H1 (cell line): ENCODE results near the gene GABRR2. TPM values are rescaled to one million over a fixed set of nuclear protein-coding genes. Genes with fewer than 3 reads are reported as not detected.
A peak's percentile ranks its signal among the peaks of the same experiment; 100 is the strongest.

Source experiments
- CTCF ChIA-PET: fragments of 300-600 bp; sonication (Branson Sonifier 250); formaldehyde crosslinking; loops from one replicate; lab custom pipeline; 2021; ENCODE audit not compliant: partially characterized antibody; lab: Charles Lee
- POLR2A ChIA-PET: fragments of 300-600 bp; sonication (Branson Sonifier 250); formaldehyde crosslinking; loops from one replicate; lab custom pipeline; 2021; ENCODE audit warnings: inconsistent platforms; ENCODE audit not compliant: partially characterized antibody; lab: Charles Lee
- DNase-seq, 2 experiments: peaks; one replicate each; pipeline versions ENCODE4 v3.0.0 to v3.0.0-alpha.2; 2010 to 2022; ENCODE audit warnings: low spot score in 2 of 2, low read depth in 1 of 2, mixed read lengths in 1 of 2
- FAIRE-seq: peaks from 2 replicates; lab custom pipeline; 2011; peaks lifted over from hg19 to GRCh38; lab: Jason Lieb, UNC
- H2AFZ ChIP-seq: 2 replicates; pipeline ENCODE4 v1.8.1; 2012; ENCODE audit warnings: low read length, inconsistent platforms
- H2AK5ac ChIP-seq: 2 replicates; pipeline ENCODE4 v1.6.1; 2013; ENCODE audit warnings: low read depth, low read length
- H2BK120ac ChIP-seq: replicated peaks from 2 replicates; pipeline ENCODE3; 2013; ENCODE audit warnings: low read depth, low read length, inconsistent platforms
- H2BK12ac ChIP-seq: 2 replicates; pipeline ENCODE4 v1.6.1; 2013; ENCODE audit warnings: low read depth, low read length
- H2BK15ac ChIP-seq: 2 replicates; pipeline ENCODE4 v1.6.1; 2013; ENCODE audit warnings: low read length
- H2BK20ac ChIP-seq: 2 replicates; pipeline ENCODE4 v1.6.1; 2013; ENCODE audit warnings: low read length
- H2BK5ac ChIP-seq: 2 replicates; pipeline ENCODE4 v1.6.1; 2013; ENCODE audit warnings: low read depth, low read length
- H3K14ac ChIP-seq: 2 replicates; pipeline ENCODE4 v1.6.1; 2013; ENCODE audit warnings: inconsistent platforms; ENCODE audit not compliant: insufficient read length
- H3K18ac ChIP-seq: 2 replicates; pipeline ENCODE4 v1.6.1; 2013; ENCODE audit warnings: low read length; ENCODE audit errors: extremely low read depth
- H3K23ac ChIP-seq: 2 replicates; pipeline ENCODE4 v1.6.1; 2013; ENCODE audit warnings: inconsistent platforms; ENCODE audit not compliant: insufficient read length
- H3K23me2 ChIP-seq: 2 replicates; pipeline ENCODE4 v1.6.1; 2013; ENCODE audit warnings: low read depth, low read length
- H3K27ac ChIP-seq: 2 replicates; pipeline ENCODE4 v1.6.1; 2011; ENCODE audit warnings: low read depth, low read length, inconsistent platforms
- H3K27me3 ChIP-seq, 4 experiments: replicated peaks in 1 of 4; 1 replicate in 1 of 4; 2 replicates in 3 of 4; pipeline versions ENCODE4 v1.6.1 to v1.8.1; 2011 to 2013; ENCODE audit warnings: low read length in 3 of 4, mild to moderate bottlenecking in 3 of 4, inconsistent platforms in 2 of 4, mixed read lengths in 2 of 4, moderate library complexity in 1 of 4; ENCODE audit not compliant: control insufficient read depth in 3 of 4, insufficient read depth in 3 of 4; ENCODE audit errors: extremely low read depth in 1 of 4
- H3K36me3 ChIP-seq, 4 experiments: 2 replicates each; pipeline versions ENCODE4 v1.6.1 to v1.8.1; 2011 to 2013; ENCODE audit warnings: mild to moderate bottlenecking in 4 of 4, low read length in 3 of 4, moderate library complexity in 2 of 4, control low read depth in 1 of 4, inconsistent platforms in 1 of 4; ENCODE audit not compliant: insufficient read depth in 4 of 4, control insufficient read depth in 2 of 4
- H3K4ac ChIP-seq: replicated peaks from 2 replicates; pipeline ENCODE3; 2013; ENCODE audit warnings: low read length, low read depth, mixed read lengths, inconsistent platforms; ENCODE audit not compliant: insufficient read length
- H3K4me1 ChIP-seq, 4 experiments: replicated peaks in 1 of 4; 1 replicate in 1 of 4; 2 replicates in 3 of 4; pipeline versions ENCODE4 v1.6.1 to v1.8.1; 2011 to 2013; ENCODE audit warnings: low read length in 3 of 4, inconsistent platforms in 2 of 4, mixed read lengths in 1 of 4; ENCODE audit not compliant: insufficient read depth in 4 of 4, control insufficient read depth in 3 of 4
- H3K4me2 ChIP-seq, 2 experiments: 2 replicates each; pipeline versions ENCODE4 v1.6.1 to v1.8.1; 2011 to 2013; ENCODE audit warnings: low read depth in 2 of 2, low read length in 2 of 2, control low read depth in 1 of 2, inconsistent platforms in 1 of 2, mild to moderate bottlenecking in 1 of 2; ENCODE audit not compliant: insufficient read depth in 1 of 2
- H3K4me3 ChIP-seq, 4 experiments: fragments of 200-600, 300-600 bp in 1 of 4; sonication (generic), shearing (Covaris generic), sonication (Bioruptor Twin) in 1 of 4; 2 replicates each; pipeline versions ENCODE4 v1.5.1 to v1.8.1; 2011 to 2016; ENCODE audit warnings: low read length in 4 of 4, low read depth in 3 of 4, control low read depth in 2 of 4, inconsistent platforms in 2 of 4, mild to moderate bottlenecking in 2 of 4, mixed read lengths in 1 of 4, moderate library complexity in 1 of 4; ENCODE audit not compliant: insufficient read depth in 2 of 4; ENCODE audit errors: extremely low read depth in 1 of 4
- H3K56ac ChIP-seq: replicated peaks from 2 replicates; pipeline ENCODE3; 2013; ENCODE audit warnings: low read depth, mild to moderate bottlenecking, mixed read lengths, low read length, inconsistent platforms; ENCODE audit not compliant: insufficient read length
- H3K79me1 ChIP-seq: 2 replicates; pipeline ENCODE4 v1.6.1; 2013; ENCODE audit warnings: low read depth, low read length, control low read depth
- H3K79me2 ChIP-seq, 2 experiments: 2 replicates each; pipeline versions ENCODE4 v1.6.1 to v1.8.1; 2012 to 2013; ENCODE audit warnings: low read length in 2 of 2, mild to moderate bottlenecking in 2 of 2, inconsistent platforms in 1 of 2; ENCODE audit not compliant: insufficient read depth in 2 of 2, control insufficient read depth in 1 of 2
- H3K9ac ChIP-seq, 4 experiments: replicated peaks in 1 of 4; 1 replicate in 1 of 4; 2 replicates in 3 of 4; pipeline versions ENCODE4 v1.6.1 to v1.8.1; 2011 to 2013; ENCODE audit warnings: low read depth in 3 of 4, low read length in 3 of 4, control low read depth in 2 of 4, mild to moderate bottlenecking in 2 of 4, moderate library complexity in 2 of 4, inconsistent platforms in 1 of 4; ENCODE audit errors: extremely low read depth in 1 of 4
- H3K9me3 ChIP-seq, 2 experiments: 2 replicates each; pipeline versions ENCODE4 v1.6.1 to v1.8.1; 2012 to 2013; ENCODE audit warnings: mild to moderate bottlenecking in 2 of 2, moderate library complexity in 2 of 2, control low read depth in 1 of 2, inconsistent platforms in 1 of 2, low read depth in 1 of 2, low read length in 1 of 2, mixed read lengths in 1 of 2; ENCODE audit not compliant: insufficient read depth in 2 of 2
- H4K20me1 ChIP-seq, 2 experiments: replicated peaks in 1 of 2; 2 replicates each; pipeline versions ENCODE3 to v1.8.1; 2011 to 2013; ENCODE audit warnings: inconsistent platforms in 2 of 2, low read length in 2 of 2, mild to moderate bottlenecking in 1 of 2; ENCODE audit not compliant: insufficient read depth in 2 of 2, control insufficient read depth in 1 of 2
- H4K5ac ChIP-seq: 2 replicates; pipeline ENCODE4 v1.6.1; 2013; ENCODE audit warnings: low read length, low read depth, mixed read lengths, inconsistent platforms; ENCODE audit not compliant: insufficient read length
- H4K8ac ChIP-seq: 2 replicates; pipeline ENCODE4 v1.8.0; 2013; ENCODE audit warnings: mild to moderate bottlenecking, moderate library complexity, low read length, inconsistent platforms; ENCODE audit not compliant: insufficient read depth; ENCODE audit errors: extremely low read depth
- H4K91ac ChIP-seq: replicated peaks from 2 replicates; pipeline ENCODE3; 2013; ENCODE audit warnings: low read length, mixed read lengths, inconsistent platforms; ENCODE audit not compliant: insufficient read length
- ASH2L ChIP-seq: fragments of 200-600, 300-600 bp; sonication (generic); IDR thresholded peaks from one replicate; pipeline ENCODE4 v1.7.1; 2017; ENCODE audit warnings: low read length
- HDAC2 ChIP-seq, 2 experiments: fragments of 300-600 bp in 1 of 2; sonication (generic) in 1 of 2; IDR thresholded peaks; 2 replicates each; pipeline ENCODE4 v1.6.1; 2011 to 2012; ENCODE audit warnings: low read depth in 2 of 2, low read length in 2 of 2, mild to moderate bottlenecking in 2 of 2, moderate library complexity in 2 of 2, borderline replicate concordance in 1 of 2, inconsistent platforms in 1 of 2
- TAF7 ChIP-seq: optimal IDR thresholded peaks from 2 replicates; pipeline ENCODE3; 2011; ENCODE audit warnings: low read depth, mild to moderate bottlenecking, inconsistent platforms, low read length, moderate library complexity, borderline replicate concordance
- WGBS, 2 experiments: shearing (Covaris generic) in 1 of 2; methylation state at CpG; one replicate each; pipeline versions ENCODE4 v1.1.6 to v1.1.7; 2013 to 2015; ENCODE audit warnings: low lambda C conversion rate in 2 of 2, mixed read lengths in 2 of 2, inconsistent platforms in 1 of 2, low coverage in 1 of 2, missing lambda C conversion rate in 1 of 2; ENCODE audit not compliant: insufficient replicate concordance in 2 of 2, insufficient coverage in 1 of 2, insufficient read length in 1 of 2; ENCODE audit errors: extremely low coverage in 1 of 2, missing lambda C conversion rate in 1 of 2; 5-methylcytosine and 5-hydroxymethylcytosine counted together
- polyA plus RNA-seq, 7 experiments: library from polyadenylated mRNA; depleted of rRNA in 3 of 7; stranded (reverse) in 5 of 7; unstranded in 2 of 7; fragments of >200 nt in 5 of 7; fragments of 200-250 nt in 2 of 7; gene quantifications; 1 replicate in 5 of 7; 2 replicates in 1 of 7; 4 replicates in 1 of 7; pipeline versions ENCODE4 v1.2.1 to v1.2.3, GENCODE V29; 2011 to 2013; ENCODE audit warnings: missing spikeins in 2 of 7, mixed read lengths in 2 of 7
- total RNA-seq: library from RNA; stranded (reverse); fragmentation: NEBNext Ultra II Directional; extraction: Animal tissue kit (Norgen Biotek cat#: 25700); gene quantifications from 2 replicates; pipeline ENCODE4 v1.2.1, GENCODE V29; 2021

GABRR2 gene
- total and polyA plus RNA-seq, 2 of the 8 experiments (the other 6 are each of a cell fraction or from before 2014, with no cell fraction given) = not detected

GRCh38 chr6:89260832-89261231 is 54.3 kb downstream of the GABRR2 start:
- no peak overlapping the region for H2BK15ac ChIP-seq
- no peak overlapping the region for H2BK20ac ChIP-seq
- no peak overlapping the region for H3K9ac ChIP-seq
- no peak overlapping the region for H4K5ac ChIP-seq
- no peak overlapping the region for H2BK120ac ChIP-seq
- H3K23me2 ChIP-seq = no peaks in the 10 kb centered on the region
- H3K4ac ChIP-seq = no peak overlapping the region
- POLR2A ChIA-PET = no interaction called here
- H2BK12ac ChIP-seq = no peak overlapping the region
- CTCF ChIA-PET = interaction anchor here (0.9 to 2.0 kb wide), 7 partner anchors 10 to 352 kb away, joined by 3 to 8 read pairs (median 3); no protein-coding TSS in a partner anchor
- H3K27ac ChIP-seq = no peak overlapping the region
- H3K14ac ChIP-seq = no peak overlapping the region
- H4K91ac ChIP-seq = no peak overlapping the region
- no peaks in the 10 kb centered on the region for H3K36me3 ChIP-seq
- H2AFZ ChIP-seq = no peak overlapping the region
- H4K20me1 ChIP-seq = no peaks in the 10 kb centered on the region
- 82% methylated on average over 5 of the region's 5 CpGs; no CpG with 5 or more reads in 1 of the 2 experiments for WGBS, 2 experiments
- no peak overlapping the region for H3K18ac ChIP-seq
- no peaks in the 10 kb centered on the region for H3K9me3 ChIP-seq
- DNase-seq (peak in 1 of 2 experiments; percentile 32), FAIRE-seq (no peak)
- TF ChIP-seq HDAC2 (IDR thresholded peaks at IDR 0.05; ENCODE audit: borderline replicate concordance in 1 of 2, low read depth in 2 of 2, low read length in 2 of 2) (no peak), TAF7 (no peak), ASH2L (no peak)
- H3K4me2 ChIP-seq = no peak overlapping the region
- no peak overlapping the region for H3K56ac ChIP-seq
- H2BK5ac ChIP-seq = no peak overlapping the region
- H3K4me3 ChIP-seq = no peak overlapping the region
- no peaks in the 10 kb centered on the region for H3K27me3 ChIP-seq
- no peak overlapping the region for H4K8ac ChIP-seq
- no peak overlapping the region for H2AK5ac ChIP-seq
- H3K79me1 ChIP-seq = no peaks in the 10 kb centered on the region
- no peaks in the 10 kb centered on the region for H3K4me1 ChIP-seq
- H3K23ac ChIP-seq = no peak overlapping the region
- H3K79me2 ChIP-seq = no peaks in the 10 kb centered on the region
